GM13976 (cell line): Measurements from ENCODE around the gene LAMB1.

Experiments used
- DNase-seq: peaks from one replicate; pipeline ENCODE4 v3.0.0; 2012; ENCODE audit warnings: low spot score
- CTCF ChIP-seq: IDR thresholded peaks from 2 replicates; pipeline ENCODE4 v1.5.1; 2012; ENCODE audit warnings: borderline replicate concordance, mild to moderate bottlenecking; ENCODE audit not compliant: insufficient read depth; ENCODE audit errors: extremely low read depth, missing control alignments, control extremely low read depth
- in situ Hi-C: fragments of 300-500 bp; cut with MboI; formaldehyde crosslinking; loops from one replicate; pipeline ENCODE4 v1.12.0; 2022; ENCODE audit warnings: low sequenced_read_pairs, mixed read lengths, inconsistent platforms; ENCODE audit not compliant: unreplicated experiment

LAMB1 gene

DNA sequence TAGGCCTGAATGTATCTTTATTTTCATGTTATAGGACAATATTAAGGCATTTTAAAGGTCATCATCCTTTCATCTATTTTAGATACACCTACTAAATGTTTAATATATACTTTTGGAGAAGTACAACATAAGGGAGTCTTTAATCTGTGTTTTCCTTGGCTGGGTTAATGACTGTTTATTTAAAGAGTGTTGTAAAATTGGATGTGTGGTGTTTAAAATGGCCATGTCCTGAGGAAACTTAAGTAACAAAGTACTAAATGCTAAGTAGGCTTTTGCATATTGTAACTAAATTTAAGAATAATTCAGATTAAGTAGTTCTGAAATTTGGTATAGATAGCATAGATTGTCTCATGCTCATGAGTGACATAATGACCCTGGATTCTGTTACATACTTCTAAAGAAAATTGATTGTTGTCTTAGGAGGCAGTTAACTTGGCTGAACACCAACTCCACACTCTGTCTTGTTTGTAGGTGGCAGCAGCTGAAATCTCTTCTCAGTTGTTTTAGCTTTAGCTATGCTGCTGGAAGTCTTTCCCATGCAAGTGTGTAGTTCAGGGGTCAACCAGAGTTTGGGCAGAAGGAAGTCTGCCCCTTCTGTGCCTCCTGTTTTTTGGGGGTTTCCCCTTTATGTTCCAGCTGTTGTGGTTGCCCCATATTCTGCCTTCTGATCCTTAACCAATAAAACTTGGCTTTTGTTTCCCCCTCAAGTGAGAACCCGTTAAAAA lies 82.8 kb downstream of the LAMB1 start:
- in situ Hi-C loops = no loop called here

DNA sequence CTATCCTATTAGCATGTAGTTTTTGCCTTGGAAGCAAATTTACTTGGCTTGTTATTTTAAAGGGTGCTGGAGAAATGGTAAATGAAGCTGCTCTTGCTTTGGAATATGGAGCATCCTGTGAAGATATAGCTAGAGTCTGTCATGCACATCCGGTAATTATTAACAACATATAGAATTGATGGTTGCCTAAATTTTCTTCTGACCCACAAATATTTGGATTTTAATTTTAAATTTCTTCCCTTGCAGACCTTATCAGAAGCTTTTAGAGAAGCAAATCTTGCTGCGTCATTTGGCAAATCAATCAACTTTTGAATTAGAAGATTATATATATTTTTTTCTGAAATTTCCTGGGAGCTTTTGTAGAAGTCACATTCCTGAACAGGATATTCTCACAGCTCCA lies 84.0 kb downstream of the LAMB1 start:
- no peak for TF ChIP-seq CTCF
- no peak for DNase-seq
- in situ Hi-C loops = no loop called here

More for the DNA sequence above, 82.8 kb downstream of the LAMB1 start:
- no peak for DNase-seq
- TF ChIP-seq CTCF = no peak

- in situ Hi-C loops = no loop called here
- no peak for TF ChIP-seq CTCF
Observed at GRCh38 chr7:107917763-107918651, 85.0 kb downstream of the LAMB1 start.

GRCh38 chr7:107915541-107915940 lies 87.4 kb downstream of the LAMB1 start:
- in situ Hi-C loops = no loop called here
- no peak for TF ChIP-seq CTCF
- DNase-seq = no peak

More at GRCh38 chr7:107917763-107918651, 85.0 kb downstream of the LAMB1 start:
- no peak for DNase-seq

GRCh38 chr7:107914831-107915230 lies 88.1 kb downstream of the LAMB1 start:
- in situ Hi-C loops = no loop called here
- no peak for DNase-seq
- no peak for TF ChIP-seq CTCF

GRCh38 chr7:107913851-107914250 lies 89.1 kb downstream of the LAMB1 start:
- no peak for TF ChIP-seq CTCF
- no peak for DNase-seq
- in situ Hi-C loops = no loop called here
